ENCODE data around the gene ZNF668.

Gene ZNF668

DNA sequence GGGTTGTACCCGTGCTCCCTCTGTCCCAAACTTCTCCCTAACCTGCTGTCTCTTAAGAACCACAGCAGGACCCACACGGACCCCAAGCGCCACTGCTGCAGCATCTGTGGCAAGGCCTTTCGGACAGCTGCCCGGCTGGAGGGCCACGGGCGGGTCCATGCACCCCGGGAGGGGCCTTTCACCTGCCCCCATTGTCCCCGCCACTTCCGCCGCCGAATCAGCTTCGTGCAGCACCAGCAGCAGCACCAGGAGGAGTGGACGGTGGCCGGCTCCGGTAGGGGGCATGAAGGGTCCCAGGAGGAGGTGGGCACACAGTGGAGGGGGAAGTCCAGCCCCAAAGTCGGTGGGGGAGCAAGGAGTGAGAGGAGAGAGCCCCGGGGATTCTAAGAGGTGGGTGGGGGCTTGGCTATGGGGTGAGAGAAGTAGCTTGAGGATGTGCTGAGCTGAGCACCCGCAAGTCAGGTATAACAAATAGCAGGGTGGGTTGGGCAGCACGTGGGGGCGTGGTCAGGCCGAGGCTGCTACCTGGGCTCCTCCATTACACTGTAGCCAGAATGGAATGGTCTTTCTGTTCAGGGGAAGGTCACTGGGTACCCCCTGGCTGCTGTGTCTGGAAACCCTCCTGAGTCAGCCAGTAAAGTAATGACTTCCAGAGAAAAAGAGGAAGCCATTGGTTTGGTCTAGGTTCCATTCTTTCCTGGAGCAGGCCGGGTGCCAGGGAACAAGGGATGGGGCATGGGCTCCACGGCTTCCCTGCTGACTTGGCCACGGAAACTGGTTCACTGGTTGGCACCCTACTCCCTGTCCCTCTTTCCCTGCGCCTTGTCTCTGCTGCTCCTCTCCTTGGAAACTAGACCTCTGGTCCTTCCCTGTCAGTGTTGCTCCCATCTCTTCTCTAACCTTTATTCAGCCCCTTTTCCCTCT, 7.7 kb upstream of the ZNF668 start:
- DNase-seq, result no peak

DNA sequence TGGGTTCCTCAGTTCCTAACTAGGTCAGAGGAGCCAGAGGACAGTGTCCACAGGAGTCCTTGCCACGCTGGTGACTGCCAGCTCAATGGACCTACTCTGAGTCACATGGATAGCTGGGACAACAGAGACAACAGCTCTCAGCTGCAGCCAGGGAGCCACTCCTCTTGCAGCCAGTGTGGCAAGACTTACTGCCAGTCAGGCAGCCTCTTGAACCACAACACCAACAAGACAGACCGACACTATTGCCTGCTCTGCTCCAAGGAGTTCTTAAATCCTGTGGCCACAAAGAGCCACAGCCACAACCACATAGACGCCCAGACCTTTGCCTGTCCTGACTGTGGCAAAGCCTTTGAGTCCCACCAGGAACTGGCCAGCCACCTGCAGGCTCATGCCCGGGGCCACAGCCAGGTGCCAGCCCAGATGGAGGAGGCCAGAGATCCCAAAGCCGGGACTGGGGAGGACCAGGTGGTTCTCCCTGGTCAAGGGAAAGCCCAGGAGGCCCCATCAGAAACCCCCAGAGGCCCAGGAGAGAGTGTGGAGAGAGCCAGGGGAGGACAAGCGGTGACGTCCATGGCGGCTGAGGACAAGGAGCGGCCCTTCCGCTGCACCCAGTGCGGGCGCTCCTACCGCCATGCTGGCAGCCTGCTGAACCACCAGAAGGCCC, 6.8 kb upstream of the ZNF668 start:
- no peak for DNase-seq

DNA sequence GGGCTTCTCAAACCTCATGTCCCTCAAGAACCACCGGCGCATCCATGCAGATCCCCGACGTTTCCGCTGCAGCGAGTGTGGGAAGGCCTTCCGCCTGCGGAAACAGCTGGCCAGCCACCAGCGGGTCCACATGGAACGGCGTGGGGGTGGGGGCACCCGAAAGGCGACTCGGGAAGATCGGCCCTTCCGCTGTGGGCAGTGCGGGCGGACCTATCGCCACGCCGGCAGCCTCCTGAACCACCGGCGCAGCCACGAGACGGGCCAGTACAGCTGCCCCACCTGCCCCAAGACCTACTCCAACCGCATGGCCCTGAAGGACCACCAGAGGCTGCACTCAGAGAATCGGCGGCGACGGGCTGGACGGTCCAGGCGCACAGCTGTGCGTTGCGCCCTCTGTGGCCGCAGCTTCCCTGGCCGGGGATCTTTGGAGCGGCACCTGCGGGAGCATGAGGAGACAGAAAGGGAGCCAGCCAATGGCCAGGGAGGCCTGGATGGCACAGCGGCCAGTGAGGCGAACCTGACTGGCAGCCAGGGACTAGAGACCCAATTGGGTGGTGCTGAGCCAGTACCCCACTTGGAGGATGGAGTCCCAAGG, 6.1 kb upstream of the ZNF668 start:
- no peak for DNase-seq

DNA sequence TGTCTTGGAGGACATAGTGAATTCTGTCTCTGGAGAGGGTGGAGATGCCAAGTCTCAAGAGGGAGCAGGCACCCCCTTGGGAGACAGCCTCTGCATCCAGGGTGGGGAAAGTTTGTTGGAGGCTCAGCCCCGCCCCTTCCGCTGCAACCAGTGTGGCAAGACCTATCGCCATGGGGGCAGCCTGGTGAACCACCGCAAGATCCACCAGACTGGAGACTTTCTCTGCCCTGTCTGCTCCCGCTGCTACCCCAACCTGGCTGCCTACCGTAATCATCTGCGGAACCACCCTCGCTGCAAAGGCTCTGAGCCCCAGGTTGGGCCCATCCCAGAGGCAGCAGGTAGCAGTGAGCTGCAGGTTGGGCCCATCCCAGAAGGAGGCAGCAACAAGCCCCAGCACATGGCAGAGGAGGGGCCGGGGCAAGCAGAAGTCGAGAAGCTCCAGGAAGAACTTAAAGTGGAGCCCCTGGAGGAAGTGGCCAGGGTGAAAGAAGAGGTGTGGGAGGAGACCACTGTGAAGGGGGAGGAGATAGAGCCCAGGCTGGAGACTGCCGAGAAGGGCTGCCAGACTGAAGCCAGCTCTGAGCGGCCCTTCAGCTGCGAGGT, 5.4 kb upstream of the ZNF668 start:
- no peak for DNase-seq

DNA sequence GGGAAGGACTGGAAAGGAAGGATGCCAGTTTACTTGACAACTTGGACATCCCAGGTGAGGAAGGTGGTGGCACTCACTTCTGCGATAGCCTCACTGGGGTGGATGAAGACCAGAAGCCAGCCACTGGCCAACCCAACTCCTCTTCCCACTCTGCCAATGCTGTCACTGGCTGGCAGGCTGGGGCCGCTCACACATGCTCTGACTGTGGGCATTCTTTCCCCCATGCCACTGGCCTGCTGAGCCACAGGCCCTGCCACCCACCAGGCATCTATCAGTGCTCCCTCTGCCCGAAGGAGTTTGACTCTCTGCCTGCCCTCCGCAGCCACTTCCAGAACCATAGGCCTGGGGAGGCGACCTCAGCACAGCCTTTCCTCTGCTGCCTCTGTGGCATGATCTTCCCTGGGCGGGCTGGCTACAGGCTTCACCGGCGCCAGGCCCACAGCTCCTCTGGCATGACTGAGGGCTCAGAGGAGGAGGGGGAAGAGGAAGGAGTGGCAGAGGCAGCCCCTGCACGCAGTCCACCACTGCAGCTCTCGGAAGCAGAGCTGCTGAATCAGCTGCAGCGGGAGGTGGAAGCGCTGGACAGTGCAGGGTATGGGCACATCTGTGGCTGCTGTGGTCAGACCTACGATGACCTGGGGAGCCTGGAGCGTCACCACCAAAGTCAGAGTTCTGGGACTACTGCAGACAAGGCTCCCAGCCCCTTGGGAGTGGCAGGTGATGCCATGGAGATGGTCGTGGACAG, 4.7 kb upstream of the ZNF668 start:
- no peak for DNase-seq

DNA sequence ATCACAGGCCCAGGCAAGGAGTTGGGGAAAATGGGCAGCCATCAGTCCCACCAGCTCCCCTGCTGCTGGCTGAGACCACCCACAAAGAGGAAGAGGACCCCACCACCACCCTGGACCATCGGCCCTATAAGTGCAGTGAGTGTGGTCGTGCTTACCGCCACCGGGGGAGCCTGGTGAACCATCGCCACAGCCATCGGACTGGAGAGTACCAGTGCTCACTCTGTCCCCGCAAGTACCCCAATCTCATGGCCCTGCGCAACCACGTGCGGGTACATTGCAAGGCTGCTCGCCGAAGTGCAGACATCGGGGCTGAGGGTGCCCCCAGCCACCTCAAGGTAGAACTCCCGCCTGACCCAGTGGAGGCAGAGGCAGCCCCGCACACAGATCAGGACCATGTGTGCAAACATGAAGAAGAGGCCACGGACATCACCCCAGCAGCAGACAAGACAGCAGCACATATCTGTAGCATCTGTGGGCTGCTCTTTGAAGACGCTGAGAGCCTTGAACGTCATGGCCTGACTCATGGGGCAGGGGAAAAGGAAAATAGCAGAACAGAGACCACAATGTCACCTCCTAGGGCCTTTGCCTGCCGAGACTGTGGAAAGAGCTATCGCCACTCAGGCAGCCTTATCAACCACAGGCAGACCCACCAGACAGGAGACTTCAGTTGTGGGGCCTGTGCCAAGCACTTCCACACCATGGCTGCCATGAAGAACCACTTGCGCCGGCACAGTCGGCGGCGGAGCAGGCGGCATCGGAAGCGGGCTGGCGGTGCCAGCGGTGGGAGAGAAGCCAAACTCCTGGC, 3.8 kb upstream of the ZNF668 start:
- no peak for DNase-seq

DNA sequence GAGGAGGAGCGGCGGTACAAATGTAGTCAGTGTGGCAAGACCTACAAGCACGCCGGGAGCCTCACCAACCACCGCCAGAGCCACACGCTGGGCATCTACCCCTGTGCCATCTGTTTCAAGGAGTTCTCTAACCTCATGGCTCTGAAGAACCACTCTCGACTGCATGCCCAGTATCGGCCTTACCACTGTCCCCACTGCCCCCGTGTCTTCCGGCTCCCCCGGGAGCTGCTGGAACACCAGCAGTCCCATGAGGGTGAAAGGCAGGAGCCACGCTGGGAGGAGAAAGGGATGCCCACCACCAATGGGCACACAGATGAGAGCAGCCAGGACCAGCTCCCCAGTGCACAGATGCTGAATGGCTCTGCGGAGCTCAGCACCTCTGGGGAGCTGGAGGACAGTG, 3.0 kb upstream of the ZNF668 start:
- no peak for DNase-seq

DNA sequence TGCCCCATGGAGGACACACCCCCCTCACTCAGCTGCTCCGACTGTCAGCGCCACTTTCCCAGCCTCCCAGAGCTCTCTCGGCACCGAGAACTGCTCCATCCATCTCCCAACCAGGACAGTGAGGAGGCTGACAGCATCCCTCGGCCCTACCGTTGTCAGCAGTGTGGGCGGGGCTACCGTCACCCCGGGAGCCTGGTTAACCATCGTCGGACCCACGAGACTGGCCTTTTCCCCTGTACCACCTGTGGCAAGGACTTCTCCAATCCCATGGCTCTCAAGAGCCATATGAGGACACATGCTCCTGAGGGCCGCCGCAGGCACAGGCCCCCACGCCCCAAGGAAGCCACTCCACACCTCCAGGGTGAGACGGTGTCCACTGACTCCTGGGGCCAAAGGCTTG, 2.3 kb upstream of the ZNF668 start:
- no peak for DNase-seq

DNA sequence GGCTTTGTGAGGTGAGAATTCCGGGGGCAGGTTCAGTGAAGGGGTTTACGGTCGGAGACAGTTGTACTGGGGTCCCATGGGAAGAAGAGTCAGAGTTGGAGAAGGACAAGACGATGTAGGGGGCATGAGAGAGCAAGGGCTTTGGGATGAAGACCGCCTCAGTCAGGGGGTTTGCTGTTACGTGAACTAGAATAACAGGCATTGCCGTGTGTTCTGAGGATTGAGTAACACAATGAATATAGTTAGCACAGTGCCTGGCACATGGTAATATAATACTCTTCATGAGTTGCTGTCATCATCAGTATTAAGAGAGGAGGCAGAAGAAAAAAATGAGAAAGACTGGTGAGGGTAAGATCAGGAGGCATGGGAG, 759 bp upstream of the ZNF668 start:
- no peak for DNase-seq

DNA sequence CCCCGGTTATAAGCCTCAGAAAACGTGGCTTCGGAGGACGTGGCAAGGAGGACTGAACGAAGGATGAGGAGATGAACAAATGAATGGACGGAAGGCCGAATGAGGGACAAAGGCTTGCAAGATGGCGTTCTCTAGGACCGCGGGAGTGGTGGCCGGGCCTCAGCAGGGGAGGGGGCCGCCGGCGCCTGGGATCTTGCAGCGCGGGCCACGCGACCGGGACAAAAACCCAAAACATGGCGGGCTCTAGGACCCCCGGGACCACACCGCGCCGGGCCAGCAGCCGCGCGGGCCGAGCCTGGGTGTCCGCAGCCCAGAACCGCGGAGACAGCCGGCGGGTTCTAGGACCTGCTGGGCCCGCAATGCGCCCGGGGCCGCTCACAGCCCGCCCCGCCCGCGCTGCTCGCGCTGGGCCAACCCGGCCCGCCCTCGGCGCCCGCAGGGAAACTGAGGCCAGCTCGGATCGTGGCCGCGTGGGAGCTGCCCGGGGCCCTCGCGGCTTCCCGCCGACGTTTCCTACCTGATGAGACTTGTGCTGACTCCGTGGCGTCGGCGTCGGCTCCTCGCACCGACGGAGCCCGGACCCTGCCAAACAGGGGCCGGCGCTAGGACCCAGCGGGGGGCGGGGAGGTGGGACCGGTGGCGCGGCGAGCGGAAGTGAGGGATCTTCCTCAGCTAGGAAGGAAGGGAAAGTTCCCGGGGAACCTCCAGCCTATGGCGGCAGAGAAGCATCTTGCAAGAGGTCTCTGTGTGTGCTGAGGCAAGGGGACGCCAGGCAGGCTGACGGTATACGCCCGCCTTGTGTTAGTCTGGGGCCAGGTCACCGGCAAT, 684 bp downstream of the ZNF668 start:
- peak; percentile 80 to 92 for DNase-seq

DNA sequence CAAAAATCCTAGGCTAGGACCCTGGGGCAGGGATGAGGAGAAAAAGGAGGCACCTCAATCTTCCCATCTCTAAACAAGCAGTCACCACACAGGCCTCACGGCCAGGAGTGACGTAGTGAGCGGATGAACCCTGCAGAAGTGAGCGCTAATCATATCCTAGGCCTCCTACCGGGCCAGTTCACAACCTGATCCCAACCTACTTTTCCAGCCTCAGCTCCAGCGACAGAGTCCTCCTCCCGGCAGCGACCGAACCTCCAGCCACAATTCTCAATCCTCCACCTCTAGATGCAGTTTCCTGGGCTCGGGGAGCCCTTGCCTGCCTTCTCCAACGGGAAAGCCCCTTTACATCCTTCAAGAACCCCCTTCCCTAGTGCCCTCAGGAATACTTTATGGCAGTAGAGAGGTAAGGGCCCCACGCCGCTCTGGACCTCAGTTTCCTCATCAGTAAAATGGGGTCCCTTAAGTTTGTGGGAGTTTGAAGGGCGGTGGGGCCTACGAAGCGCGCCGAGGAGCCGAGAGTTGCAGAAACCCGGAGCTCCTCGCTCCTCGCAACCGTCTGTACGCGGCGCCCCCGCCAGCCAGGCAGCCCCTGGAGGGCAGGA, 1.4 kb downstream of the ZNF668 start:
- peak in 1 of 2 experiments; percentile 16 for DNase-seq

DNA sequence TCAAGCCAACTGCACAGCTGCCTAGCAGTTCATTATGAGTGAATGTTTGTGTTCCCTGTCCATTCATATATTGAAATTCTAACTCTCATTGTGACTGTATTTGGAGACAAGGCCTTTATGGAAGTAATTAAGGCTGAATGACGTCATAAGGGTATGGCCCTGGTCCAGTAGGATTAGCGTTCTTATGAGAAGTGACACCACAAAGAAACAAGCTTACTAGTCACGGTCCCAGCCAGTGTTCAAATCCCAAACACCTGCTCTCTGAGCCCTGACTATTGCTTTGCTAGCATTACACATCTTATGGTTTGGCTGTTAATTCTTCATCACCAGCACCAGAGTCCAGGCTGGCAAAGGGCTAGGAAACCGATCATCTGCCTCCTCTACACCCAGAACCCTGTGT, 2.2 kb downstream of the ZNF668 start:
- no peak for DNase-seq

DNA sequence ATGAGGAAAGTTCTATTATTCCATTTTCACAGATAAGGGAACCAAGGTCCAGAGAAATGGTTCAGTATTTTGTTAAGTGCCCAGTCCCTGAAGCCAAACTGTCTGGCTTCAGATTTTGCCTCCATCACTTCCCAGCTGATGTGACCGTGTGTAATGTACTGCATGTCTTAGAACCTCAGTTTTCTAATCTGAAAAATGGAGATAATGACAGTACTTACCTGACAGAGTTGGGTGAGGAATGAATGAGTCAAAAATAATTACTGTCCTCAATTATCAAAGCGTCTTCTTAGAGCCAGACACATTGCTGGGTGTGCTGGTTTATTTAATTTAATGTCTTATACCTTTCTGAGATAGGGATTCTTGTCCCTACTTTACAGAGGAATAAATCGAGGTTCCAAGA, 6.7 kb downstream of the ZNF668 start:
- no peak for DNase-seq

DNA sequence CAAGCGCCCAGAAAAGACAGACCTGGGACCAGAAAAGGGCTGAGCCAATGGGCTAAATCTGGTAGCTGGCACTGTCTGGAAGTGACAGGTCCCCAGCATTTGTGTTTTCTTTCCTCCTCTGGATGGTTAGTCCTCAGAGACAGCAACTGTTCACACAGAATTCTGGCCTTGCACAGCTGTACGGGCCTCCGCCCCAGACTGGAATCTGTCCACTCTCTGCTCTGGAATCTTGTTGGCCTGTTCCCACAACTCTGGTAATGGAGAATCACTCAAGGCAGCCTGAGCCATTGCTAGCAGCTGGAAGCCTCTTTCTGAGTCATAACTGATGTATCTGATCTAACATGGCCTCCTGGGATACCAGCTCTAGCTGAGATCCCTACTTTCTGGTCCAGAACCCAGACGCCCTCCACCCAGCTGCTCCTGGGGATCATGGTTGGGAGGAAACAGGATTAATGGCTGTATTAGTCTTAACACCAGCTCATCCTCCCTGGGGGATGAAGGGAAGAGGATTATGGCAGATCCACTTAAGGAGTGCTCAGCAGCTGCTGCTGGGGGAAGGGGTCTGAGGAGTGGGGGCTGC, 9.1 kb downstream of the ZNF668 start:
- no peak for DNase-seq

DNA sequence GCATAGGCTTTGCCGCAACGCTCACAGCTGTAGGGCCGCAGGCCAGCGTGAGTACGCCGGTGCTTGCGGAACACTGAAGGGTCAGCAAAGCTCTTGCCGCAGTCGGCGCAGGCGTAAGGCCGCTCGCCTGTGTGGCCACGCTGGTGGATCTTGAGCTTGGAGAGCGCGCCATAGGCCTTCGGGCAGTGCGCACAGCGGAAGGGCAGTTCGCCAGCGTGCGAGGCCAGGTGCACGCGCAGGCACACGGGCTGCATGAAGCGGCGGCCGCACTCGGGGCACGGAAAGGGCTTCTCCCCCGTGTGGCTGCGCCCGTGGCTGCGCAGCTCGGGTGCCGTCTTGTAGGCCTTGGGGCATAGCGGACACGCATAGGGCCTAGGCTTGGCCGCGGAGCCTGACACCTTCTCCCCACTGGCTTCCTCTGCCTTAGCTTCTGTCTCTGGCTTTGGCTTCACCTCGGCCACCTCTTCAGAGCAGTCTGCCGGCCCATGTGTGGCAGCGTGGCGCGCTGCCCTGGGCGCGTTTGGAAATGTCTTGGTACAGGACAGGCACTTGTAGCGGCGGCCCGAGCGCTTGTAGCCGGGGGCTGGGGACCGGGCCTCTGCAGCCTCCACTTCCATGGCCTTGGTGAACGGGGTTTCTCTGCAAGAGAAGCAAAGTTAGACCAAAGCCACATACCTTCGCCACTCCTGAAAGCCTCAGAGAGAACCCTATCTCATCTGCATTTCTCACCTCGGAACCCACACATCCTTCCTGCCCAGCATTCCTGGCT, 10.0 kb downstream of the ZNF668 start:
- DNase-seq, result no peak

DNA sequence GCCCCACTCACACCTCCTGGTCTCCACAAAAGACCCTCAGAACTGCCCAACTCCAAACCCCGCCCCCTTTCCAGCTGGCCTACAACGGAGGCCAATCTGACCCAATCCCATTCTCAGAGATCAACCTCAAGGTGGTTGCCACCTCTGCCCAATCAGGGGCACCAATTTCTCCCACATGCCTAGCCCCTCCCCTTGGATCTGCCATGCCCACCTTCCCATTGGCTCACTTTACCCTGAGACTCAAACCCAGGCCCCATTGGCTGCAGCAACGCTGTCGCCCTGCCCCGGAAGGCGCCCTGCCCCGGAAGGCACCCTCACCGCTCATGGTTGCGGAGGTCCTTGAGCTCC, 10.6 kb downstream of the ZNF668 start:
- DNase-seq, result no peak

DNA sequence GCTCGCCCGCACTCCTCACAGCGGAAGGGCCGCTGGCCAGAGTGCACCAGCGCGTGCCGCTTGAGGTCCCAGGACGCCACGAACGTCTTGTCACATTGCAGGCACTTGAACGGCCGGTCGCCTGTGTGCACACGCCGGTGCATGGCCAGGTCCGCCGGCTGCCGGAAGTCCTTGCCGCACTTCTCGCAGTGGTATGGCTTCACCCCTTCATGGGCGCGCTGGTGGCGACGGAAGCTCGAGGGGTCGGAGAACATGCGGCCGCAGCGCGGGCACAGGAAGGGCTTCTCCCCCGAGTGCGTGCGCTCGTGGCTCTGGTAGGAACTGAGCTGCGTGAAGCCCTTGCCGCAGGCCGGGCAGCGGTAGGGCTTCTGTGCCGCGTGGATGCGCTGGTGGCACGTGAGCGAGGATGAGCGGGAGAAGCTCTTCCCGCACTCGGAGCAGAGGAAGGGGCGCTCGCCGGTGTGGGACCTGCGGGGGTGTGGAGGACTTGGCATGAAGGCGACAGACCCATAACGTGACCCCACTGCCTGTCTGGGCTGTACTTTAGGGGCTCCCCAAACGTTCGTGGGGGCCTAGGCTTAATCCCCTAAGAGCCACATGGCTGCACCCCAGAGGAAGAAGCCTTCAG, 12.1 kb downstream of the ZNF668 start:
- no peak for DNase-seq

DNA sequence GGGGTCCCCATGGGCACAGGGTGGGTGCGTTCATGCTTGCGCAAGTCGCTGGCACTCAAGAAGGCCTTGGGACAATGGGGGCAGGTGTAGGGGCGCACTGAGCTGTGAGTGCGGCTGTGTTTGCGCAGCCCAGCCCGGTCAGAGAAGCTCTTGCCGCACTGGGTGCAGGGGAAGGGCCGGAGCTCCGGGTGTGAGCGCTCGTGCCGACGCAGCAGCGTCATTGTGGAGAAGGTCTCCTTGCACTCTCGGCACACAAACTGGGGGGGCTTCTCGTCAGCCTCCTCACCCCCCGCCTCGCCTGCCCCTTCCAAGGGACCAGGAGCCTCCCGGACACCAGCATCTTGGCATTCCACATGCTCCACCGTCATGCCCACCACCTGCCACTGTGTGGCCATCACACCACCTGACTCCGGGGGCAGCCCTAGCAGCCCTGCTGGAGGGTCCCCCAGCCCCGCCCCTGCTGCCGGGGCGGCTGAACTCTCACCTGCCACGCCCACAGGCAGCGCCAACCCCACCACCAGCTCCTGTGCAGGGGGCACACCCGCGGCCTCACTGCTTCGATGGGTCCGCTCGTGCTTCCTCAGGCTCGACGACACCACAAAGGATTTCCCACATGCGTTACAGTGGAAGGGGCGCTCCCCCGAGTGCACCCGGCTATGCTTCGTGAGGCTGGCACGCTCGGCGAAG, 12.8 kb downstream of the ZNF668 start:
- no peak for DNase-seq

DNA sequence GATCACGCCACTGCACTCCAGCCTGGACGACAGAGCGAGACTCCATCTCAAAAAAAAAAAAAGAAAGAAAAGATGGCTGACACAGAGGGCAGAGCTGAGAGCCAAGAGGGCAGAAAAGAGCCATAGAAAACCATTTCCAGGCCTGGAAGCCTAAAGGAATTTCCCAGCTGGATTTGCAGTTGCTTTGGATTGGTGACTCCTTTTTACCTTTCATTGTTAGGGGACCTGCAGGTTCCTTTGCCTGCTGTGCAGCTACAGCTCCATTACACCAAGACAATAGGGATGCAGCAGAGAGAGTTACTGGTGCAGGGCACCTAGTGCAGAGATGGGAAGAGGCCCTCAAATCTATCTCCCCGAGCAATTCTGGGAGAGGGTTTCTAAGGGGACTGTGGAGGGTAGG, 18.4 kb downstream of the ZNF668 start:
- no peak for DNase-seq

Data from NCI-H1930 (cell line).